Activated T-cell treated with anti-CD3 and anti-CD28 coated beads for 24 hours (primary cell): Measurements from ENCODE around the gene DGCR6.
A peak's percentile ranks its signal among the peaks of the same experiment; 100 is the strongest.
"Not testable (repeated sequence)": the region's sequence is repeated elsewhere in the genome, so short reads cannot be mapped to it uniquely, and the experiment has no call there.

Experiments used
- DNase-seq: peaks from one replicate; pipeline ENCODE4 v3.0.0-alpha.2; 2020; ENCODE audit warnings: low read depth

Gene DGCR6

DNA sequence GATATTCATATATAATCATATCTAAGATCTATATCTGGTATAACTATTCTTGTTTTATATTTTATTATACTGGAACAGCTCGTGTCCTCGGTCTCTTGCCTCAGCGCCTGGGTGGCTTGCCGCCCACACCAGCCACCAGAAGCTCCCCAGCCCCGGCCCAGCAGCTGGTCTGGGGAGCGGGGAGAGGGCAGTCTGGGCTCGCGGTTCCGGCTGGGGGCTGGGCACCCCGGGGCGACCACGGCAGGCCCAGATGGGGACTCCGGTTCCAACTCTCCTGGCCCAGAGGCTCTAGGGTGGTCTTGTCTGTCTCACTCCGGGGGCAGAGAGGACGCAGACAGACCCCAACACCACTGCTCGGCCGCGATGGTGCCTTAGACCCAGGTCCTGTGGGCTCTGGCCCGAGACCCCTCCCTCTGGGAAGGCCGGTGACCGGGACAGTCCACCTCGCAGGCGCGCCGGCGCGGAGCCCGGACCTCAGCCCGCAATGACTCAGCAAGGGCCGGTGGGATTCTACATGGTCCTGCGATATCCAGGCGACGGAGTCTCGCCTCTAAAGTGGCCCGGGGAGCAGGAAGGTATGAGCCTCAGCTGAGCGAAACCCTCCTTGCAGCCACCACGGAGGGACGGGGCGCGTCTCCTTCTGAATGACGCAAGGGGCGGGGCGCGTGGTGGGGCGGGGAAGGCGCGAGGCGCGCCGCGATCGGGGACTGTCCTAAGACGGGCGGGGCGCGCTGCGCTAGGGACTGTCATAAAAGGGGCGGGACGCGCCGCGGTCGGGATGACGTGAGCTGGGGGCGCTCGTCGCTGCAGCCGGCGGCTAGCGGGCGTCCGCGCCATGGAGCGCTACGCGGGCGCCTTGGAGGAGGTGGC is at the start of gene DGCR6:
Gene DGCR6, plus strand, starts transcription at position 781 of the 870 bp plus-strand sequence. Its CDS starts 55 bp downstream, at position 836.
- no peak for DNase-seq

- not testable (repeated sequence) for DNase-seq
These were observed 46.8 kb upstream of the DGCR6 start for GRCh38 chr22:18859314-18859713.

- peak; percentile 46 for DNase-seq
These were observed 24.9 kb upstream of the DGCR6 start for GRCh38 chr22:18881260-18881659.

DNA sequence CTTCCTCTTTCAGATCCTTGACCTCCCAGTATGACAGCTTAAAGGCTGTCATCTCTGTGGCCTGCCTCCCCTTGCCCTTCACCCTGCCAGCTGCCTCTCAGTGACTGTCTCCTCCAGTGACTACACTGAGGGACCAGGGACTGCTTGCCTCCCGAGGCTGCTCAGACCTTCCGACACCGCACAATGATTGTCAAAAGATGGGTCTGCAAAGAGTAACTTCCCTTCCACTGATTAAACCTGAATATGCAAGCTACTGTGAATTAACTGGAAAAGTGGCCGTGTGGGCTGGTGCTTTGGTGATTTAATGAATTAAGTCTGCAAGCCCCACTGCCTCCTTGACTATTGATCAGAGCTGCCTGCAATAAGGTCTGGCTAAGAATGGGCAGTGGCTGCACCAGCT is 21.7 kb upstream of the DGCR6 start:
- not testable (repeated sequence) for DNase-seq

GRCh38 chr22:18888115-18888514 is 18.0 kb upstream of the DGCR6 start:
- no peak for DNase-seq

- not testable (repeated sequence) for DNase-seq
These were observed 15.5 kb upstream of the DGCR6 start for GRCh38 chr22:18890510-18891192.

GRCh38 chr22:18893775-18894174 is 12.3 kb upstream of the DGCR6 start:
- DNase-seq: not testable (repeated sequence)

- DNase-seq: not testable (repeated sequence)
These were observed 10.0 kb upstream of the DGCR6 start for GRCh38 chr22:18896037-18896657.

DNA sequence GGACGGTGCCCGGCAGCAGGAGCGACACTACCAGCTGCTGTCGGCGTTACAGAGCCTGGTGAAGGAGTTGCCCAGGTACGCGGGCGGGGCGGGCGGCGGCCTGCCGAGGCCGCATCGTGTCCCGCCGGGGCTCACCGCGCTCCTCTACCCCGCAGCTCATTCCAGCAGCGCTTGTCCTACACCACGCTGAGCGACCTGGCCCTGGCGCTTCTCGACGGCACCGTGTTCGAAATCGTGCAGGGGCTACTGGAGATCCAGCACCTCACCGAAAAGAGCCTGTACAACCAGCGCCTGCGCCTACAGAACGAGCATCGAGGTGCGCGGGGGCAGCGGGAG is 258 bp downstream of the DGCR6 start:
- not testable (repeated sequence) for DNase-seq

- no peak for DNase-seq
These were observed 776 bp downstream of the DGCR6 start for GRCh38 chr22:18906896-18907295.

- DNase-seq: no peak
These were observed 3.4 kb downstream of the DGCR6 start for GRCh38 chr22:18909556-18909955.

- not testable (repeated sequence) for DNase-seq
These were observed 5.4 kb downstream of the DGCR6 start for GRCh38 chr22:18911535-18911934.

GRCh38 chr22:18912264-18912946 is 6.3 kb downstream of the DGCR6 start:
- DNase-seq: not testable (repeated sequence)

GRCh38 chr22:18914558-18914957 is 8.4 kb downstream of the DGCR6 start:
- DNase-seq: not testable (repeated sequence)

- not testable (repeated sequence) for DNase-seq
These were observed 9.4 kb downstream of the DGCR6 start for GRCh38 chr22:18915550-18915949.

DNA sequence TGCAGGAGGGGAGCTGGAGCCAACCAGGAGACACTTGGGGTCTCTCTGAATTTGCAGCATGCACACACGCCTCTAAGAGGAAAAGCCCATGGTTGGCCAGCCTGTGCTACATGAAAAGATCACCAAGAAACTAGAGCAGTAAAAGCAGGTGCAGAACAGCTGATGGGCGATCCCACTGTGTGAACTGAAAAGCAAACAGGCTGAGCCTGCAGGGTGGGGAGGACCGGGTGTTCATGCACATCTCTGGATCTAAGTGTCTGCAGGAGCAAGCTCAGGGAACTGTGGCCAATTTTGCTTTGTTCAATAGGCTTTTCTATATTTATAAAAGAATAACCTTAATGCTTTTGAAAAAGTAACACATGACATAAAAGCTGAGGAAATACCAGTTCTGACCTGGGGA is 11.7 kb downstream of the DGCR6 start:
- DNase-seq: not testable (repeated sequence)

GRCh38 chr22:18920257-18920902 is 14.3 kb downstream of the DGCR6 start:
- not testable (repeated sequence) for DNase-seq

DNA sequence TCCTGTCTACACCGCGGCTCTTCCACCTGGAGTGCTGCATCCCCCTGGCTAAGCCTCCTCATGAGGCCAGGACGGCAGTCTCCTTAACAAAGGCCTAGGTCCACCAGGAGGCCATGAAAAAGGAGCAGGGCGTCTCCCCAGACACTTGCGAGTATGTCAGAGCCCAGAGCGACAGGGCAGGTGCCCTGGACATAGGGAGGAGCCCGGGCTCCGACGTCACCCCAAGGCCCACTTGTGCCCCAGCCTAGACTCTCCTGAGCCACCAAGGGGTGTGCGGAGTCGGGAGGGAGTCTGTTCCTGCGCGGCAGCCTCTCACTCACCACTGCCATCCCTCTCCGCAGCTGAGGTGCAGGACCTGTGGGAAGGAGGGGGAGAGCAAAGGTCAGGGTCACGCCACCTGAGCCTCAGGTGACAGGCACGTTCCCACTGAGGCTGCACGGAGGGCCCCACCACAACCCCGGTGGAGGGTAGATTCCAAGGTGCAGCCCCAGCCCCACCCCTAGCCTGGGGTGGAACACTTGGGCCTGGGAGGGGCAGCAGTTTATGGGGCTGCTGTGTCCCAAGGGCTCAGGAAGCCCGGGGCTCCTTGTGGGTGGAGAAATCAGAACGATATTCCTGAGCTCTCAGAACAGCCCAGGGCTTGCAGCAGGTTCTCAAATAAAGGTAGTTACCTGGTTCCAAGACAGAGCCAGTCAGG is 19.4 kb downstream of the DGCR6 start:
- DNase-seq: no peak

GRCh38 chr22:18927020-18927419 is 20.9 kb downstream of the DGCR6 start:
- no peak for DNase-seq

DNA sequence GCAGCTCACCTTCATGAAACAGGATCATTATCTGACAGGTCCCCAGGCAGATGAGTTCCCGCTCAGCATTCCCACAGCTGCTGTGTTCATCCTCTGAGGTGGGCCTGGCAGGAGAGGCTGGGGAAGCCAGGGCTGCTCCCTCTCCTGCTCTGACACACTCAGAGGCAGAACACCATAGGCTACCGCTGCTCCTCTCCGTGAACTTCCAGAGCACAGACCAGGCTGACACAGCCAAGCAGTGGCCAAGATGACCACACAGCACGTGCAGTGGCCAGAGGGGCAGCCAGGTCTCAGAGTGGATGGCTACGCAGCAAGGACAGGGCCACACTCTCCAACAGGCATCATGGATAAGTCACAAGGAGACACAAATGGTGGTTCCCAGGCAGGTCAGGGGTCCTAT is 21.5 kb downstream of the DGCR6 start:
- DNase-seq: no peak

DNA sequence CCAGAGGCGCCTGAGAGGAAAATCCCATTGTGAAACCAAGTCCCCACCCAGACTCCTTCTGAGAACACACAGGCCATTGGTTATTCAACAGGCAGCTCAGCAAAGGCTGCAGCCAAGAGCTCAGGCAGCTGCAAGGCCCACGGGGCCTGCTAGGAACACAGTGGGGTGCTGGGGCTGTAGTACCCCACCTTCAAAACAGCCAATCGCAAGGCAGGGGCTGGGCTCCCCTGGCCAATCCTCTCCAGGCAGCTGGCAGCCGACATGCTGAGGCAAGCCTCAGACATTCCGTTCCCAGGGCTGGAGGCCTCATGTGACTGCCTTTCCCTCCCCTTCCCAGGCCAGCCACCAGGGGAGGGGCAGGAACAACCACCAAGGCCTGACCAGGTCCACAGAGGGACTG is 23.3 kb downstream of the DGCR6 start:
- no peak for DNase-seq
